ENCODE results near the gene EPB41L4A. TPM values are rescaled to one million over a fixed set of nuclear protein-coding genes. Genes with fewer than 3 reads are reported as not detected.

The EPB41L4A gene
- total RNA-seq, 1 experiment from 2014 or later, result 0.87 TPM

GRCh38 chr5:112440031-112440430 lies 21.0 kb upstream of the EPB41L4A start:
- CTCF ChIA-PET, result interaction anchor here (0.6 kb wide), 1 partner anchor 736 kb away, joined by 3 read pairs; no protein-coding TSS in a partner anchor
- intact Hi-C loops (cut with micrococcal nuclease; ENCODE audit: unreplicated experiment) (no loop called here), in situ Hi-C loops (cut with HindIII; ENCODE audit: low pct_unique_long_range_greater_than_20kb, low sequenced_read_pairs) (no loop called here)
- no TSS peak for BruUV-seq (replicated peaks)
- no peak for ATAC-seq
- no peaks in the 10 kb centered on the region for H3K4me1 ChIP-seq (ENCODE audit: control insufficient read depth, insufficient read depth, low read length)
- H3K9me3 ChIP-seq (ENCODE audit: control insufficient read depth, insufficient read depth, low read depth, low read length), result no peaks in the 10 kb centered on the region
- no peaks in the 10 kb centered on the region for H3K27me3 ChIP-seq (ENCODE audit: control insufficient read depth, insufficient read depth, low read length)
- H3K4me3 ChIP-seq (ENCODE audit: low read depth in 2 of 2, low read length in 2 of 2), result no peak overlapping the region
- POLR2A ChIA-PET, result no interaction called here
- no peak overlapping the region for H3K27ac ChIP-seq (ENCODE audit: low read length)
- DNase-seq (ENCODE audit: low read depth, low spot score), result no peak
- H3K36me3 ChIP-seq (ENCODE audit: control insufficient read depth, insufficient read depth, low read length), result no peaks in the 10 kb centered on the region
- no peak for TF ChIP-seq REST (IDR thresholded peaks at IDR 0.05; ENCODE audit: insufficient read depth in 1 of 2, low read depth in 2 of 2, low read length in 1 of 2)
- no peak for TF ChIP-seq TCF7L2 (IDR thresholded peaks at IDR 0.05; ENCODE audit: low read depth, low read length)
- TF ChIP-seq, protein P1, sequence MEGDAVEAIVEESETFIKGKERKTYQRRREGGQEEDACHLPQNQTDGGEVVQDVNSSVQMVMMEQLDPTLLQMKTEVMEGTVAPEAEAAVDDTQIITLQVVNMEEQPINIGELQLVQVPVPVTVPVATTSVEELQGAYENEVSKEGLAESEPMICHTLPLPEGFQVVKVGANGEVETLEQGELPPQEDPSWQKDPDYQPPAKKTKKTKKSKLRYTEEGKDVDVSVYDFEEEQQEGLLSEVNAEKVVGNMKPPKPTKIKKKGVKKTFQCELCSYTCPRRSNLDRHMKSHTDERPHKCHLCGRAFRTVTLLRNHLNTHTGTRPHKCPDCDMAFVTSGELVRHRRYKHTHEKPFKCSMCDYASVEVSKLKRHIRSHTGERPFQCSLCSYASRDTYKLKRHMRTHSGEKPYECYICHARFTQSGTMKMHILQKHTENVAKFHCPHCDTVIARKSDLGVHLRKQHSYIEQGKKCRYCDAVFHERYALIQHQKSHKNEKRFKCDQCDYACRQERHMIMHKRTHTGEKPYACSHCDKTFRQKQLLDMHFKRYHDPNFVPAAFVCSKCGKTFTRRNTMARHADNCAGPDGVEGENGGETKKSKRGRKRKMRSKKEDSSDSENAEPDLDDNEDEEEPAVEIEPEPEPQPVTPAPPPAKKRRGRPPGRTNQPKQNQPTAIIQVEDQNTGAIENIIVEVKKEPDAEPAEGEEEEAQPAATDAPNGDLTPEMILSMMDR (IDR thresholded peaks at IDR 0.05), result no peak
- no peak for TF ChIP-seq SIN3A (IDR thresholded peaks at IDR 0.05; ENCODE audit: borderline replicate concordance, insufficient read depth, low read depth, low read length)
- TF ChIP-seq POLR2AphosphoS5 (IDR thresholded peaks at IDR 0.05; ENCODE audit: low read depth, low read length), result no peak

- H3K4me3 ChIP-seq (ENCODE audit: low read depth in 2 of 2, low read length in 2 of 2), result no peak overlapping the region
- H3K27ac ChIP-seq (ENCODE audit: low read length), result no peak overlapping the region
- no TSS peak for BruUV-seq (replicated peaks)
- ChIA-PET CTCF (no interaction called here), POLR2A (no interaction called here)
- DNase-seq (ENCODE audit: low read depth, low spot score), result no peak
- in situ Hi-C loops (cut with HindIII; ENCODE audit: low pct_unique_long_range_greater_than_20kb, low sequenced_read_pairs) (no loop called here), intact Hi-C loops (cut with micrococcal nuclease; ENCODE audit: unreplicated experiment) (no loop called here)
- no peak for ATAC-seq
- H3K4me1 ChIP-seq (ENCODE audit: control insufficient read depth, insufficient read depth, low read length), result no peaks in the 10 kb centered on the region
- TF ChIP-seq POLR2AphosphoS5 (IDR thresholded peaks at IDR 0.05; ENCODE audit: low read depth, low read length) (no peak), SIN3A (IDR thresholded peaks at IDR 0.05; ENCODE audit: borderline replicate concordance, insufficient read depth, low read depth, low read length) (no peak), TCF7L2 (IDR thresholded peaks at IDR 0.05; ENCODE audit: low read depth, low read length) (no peak), REST (IDR thresholded peaks at IDR 0.05; ENCODE audit: insufficient read depth in 1 of 2, low read depth in 2 of 2, low read length in 1 of 2) (no peak)
- TF ChIP-seq, protein P1 (IDR thresholded peaks at IDR 0.05), result no peak
- H3K27me3 ChIP-seq (ENCODE audit: control insufficient read depth, insufficient read depth, low read length), result no peaks in the 10 kb centered on the region
- H3K9me3 ChIP-seq (ENCODE audit: control insufficient read depth, insufficient read depth, low read depth, low read length), result no peaks in the 10 kb centered on the region
- no peaks in the 10 kb centered on the region for H3K36me3 ChIP-seq (ENCODE audit: control insufficient read depth, insufficient read depth, low read length)
Measured at GRCh38 chr5:112436144-112436543, 17.1 kb upstream of the EPB41L4A start.
